SU-DHL-6 (cell line): Measurements from ENCODE around the gene PPDPF.

Source experiments
- H2AFZ ChIP-seq: fragments of 200-600 bp; sonication (generic); 2 replicates; pipeline ENCODE4 v1.6.1; 2014; ENCODE audit warnings: low read depth, mild to moderate bottlenecking, moderate library complexity, mixed read lengths, antibody characterized with exemption, low read length; ENCODE audit not compliant: severe bottlenecking
- H3F3A ChIP-seq: fragments of 200-600 bp; shearing (Covaris generic); 2 replicates; pipeline ENCODE4 v1.6.0; 2016; ENCODE audit warnings: antibody characterized with exemption, mild to moderate bottlenecking; ENCODE audit not compliant: insufficient read depth
- H3K27ac ChIP-seq: fragments of 200-600 bp; sonication (generic); 2 replicates; pipeline ENCODE4 v1.5.1; 2016; ENCODE audit warnings: low read depth, mild to moderate bottlenecking, low read length, moderate library complexity, mixed read lengths
- H3K27me3 ChIP-seq: fragments of 200-600 bp; sonication (generic), shearing (Covaris generic); 2 replicates; pipeline ENCODE4 v1.6.0; 2014; ENCODE audit warnings: mild to moderate bottlenecking, low read length
- H3K36me3 ChIP-seq: fragments of 200-600 bp; sonication (generic); 2 replicates; pipeline ENCODE4 v1.6.1; 2014; ENCODE audit warnings: mild to moderate bottlenecking, low read length, mixed read lengths
- H3K4me2 ChIP-seq: fragments of 300-600, 200-600 bp; shearing (Covaris generic), sonication (generic); 2 replicates; pipeline ENCODE4 v1.6.0; 2014; ENCODE audit warnings: low read length, low read depth, mild to moderate bottlenecking; ENCODE audit not compliant: poor library complexity, severe bottlenecking
- H3K4me3 ChIP-seq: fragments of 200-600 bp; sonication (generic); 2 replicates; pipeline ENCODE4 v1.5.1; 2014; ENCODE audit warnings: antibody characterized with exemption, low read length, mild to moderate bottlenecking, mixed read lengths; ENCODE audit not compliant: insufficient read depth, poor library complexity, severe bottlenecking
- H3K79me2 ChIP-seq: fragments of 200-600 bp; sonication (generic); 2 replicates; pipeline ENCODE4 v1.6.1; 2014; ENCODE audit warnings: mild to moderate bottlenecking, low read length, moderate library complexity; ENCODE audit not compliant: insufficient read depth
- H3K9ac ChIP-seq: fragments of 200-600 bp; sonication (generic); 2 replicates; pipeline ENCODE4 v1.7.0; 2014; ENCODE audit warnings: mild to moderate bottlenecking, low read length
- H3K9me2 ChIP-seq: fragments of 200-600 bp; sonication (generic); replicated peaks from 2 replicates; pipeline ENCODE4 v1.6.1; 2014; ENCODE audit warnings: low read length; ENCODE audit not compliant: insufficient read depth
- H3K9me3 ChIP-seq: fragments of 200-600 bp; sonication (generic); 2 replicates; pipeline ENCODE4 v1.6.1; 2014; ENCODE audit warnings: low read length, mixed read lengths; ENCODE audit not compliant: insufficient read depth
- H4K20me1 ChIP-seq: fragments of 200-600 bp; sonication (generic); 2 replicates; pipeline ENCODE4 v1.6.1; 2014; ENCODE audit warnings: low read depth, mild to moderate bottlenecking, antibody characterized with exemption, low read length, moderate library complexity, mixed read lengths
- CTCF ChIP-seq: fragments of 200-600 bp; sonication (generic); IDR thresholded peaks from one replicate; pipeline ENCODE4 v1.5.1; 2017; ENCODE audit warnings: antibody characterized with exemption, mild to moderate bottlenecking, low read length, moderate library complexity; ENCODE audit not compliant: insufficient read depth, poor library complexity, severe bottlenecking
- EZH2phosphoT487 ChIP-seq: fragments of 200-600 bp; sonication (generic), shearing (Covaris generic); conservative IDR thresholded peaks from 2 replicates; pipeline ENCODE4 v1.6.1; 2018; ENCODE audit warnings: mild to moderate bottlenecking, antibody characterized with exemption, low read length, moderate library complexity, mixed read lengths

PPDPF gene

GRCh38 chr20:63548542-63548941 is 28.0 kb downstream of the PPDPF start:
- H3K27ac ChIP-seq, result no peak overlapping the region
- H3K4me3 ChIP-seq, result no peak overlapping the region
- no peaks in the 10 kb centered on the region for H3K36me3 ChIP-seq
- H3K27me3 ChIP-seq, result no peaks in the 10 kb centered on the region
- no peaks in the 10 kb centered on the region for H3K79me2 ChIP-seq
- no peak overlapping the region for H3K9ac ChIP-seq
- no peak overlapping the region for H3K4me2 ChIP-seq
- TF ChIP-seq CTCF (no peak), EZH2phosphoT487 (no peak)
- no peak overlapping the region for H2AFZ ChIP-seq
- no peaks in the 10 kb centered on the region for H3K9me2 ChIP-seq
- peaks cover 3% of the 10 kb centered on the region; the same call in 1 of the 2 replicates for H3F3A ChIP-seq
- H4K20me1 ChIP-seq, result no peaks in the 10 kb centered on the region; the same call in 1 of the 2 replicates
- H3K9me3 ChIP-seq, result no peaks in the 10 kb centered on the region

GRCh38 chr20:63549019-63549418 is 28.5 kb downstream of the PPDPF start:
- no peak overlapping the region for H2AFZ ChIP-seq
- no peaks in the 10 kb centered on the region for H3K36me3 ChIP-seq
- H3K4me3 ChIP-seq, result no peak overlapping the region
- H3K9me2 ChIP-seq, result no peaks in the 10 kb centered on the region
- no peaks in the 10 kb centered on the region for H3K27me3 ChIP-seq
- H3K4me2 ChIP-seq, result no peak overlapping the region
- no peaks in the 10 kb centered on the region for H3K79me2 ChIP-seq
- no peak overlapping the region for H3K27ac ChIP-seq
- H4K20me1 ChIP-seq, result no peaks in the 10 kb centered on the region; the same call in 1 of the 2 replicates
- no peak for TF ChIP-seq CTCF
- no peak for TF ChIP-seq EZH2phosphoT487
- H3K9me3 ChIP-seq, result no peaks in the 10 kb centered on the region
- H3K9ac ChIP-seq, result no peak overlapping the region
- H3F3A ChIP-seq, result peaks cover 3% of the 10 kb centered on the region; the same call in 1 of the 2 replicates

- no peak overlapping the region for H2AFZ ChIP-seq
- H3K79me2 ChIP-seq, result no peaks in the 10 kb centered on the region
- no peak overlapping the region for H3K4me2 ChIP-seq
- H3K9ac ChIP-seq, result no peak overlapping the region
- H4K20me1 ChIP-seq, result no peaks in the 10 kb centered on the region; the same call in 1 of the 2 replicates
- H3K27ac ChIP-seq, result no peak overlapping the region
- H3F3A ChIP-seq, result peaks cover 3% of the 10 kb centered on the region; the same call in 1 of the 2 replicates
- no peaks in the 10 kb centered on the region for H3K9me2 ChIP-seq
- no peaks in the 10 kb centered on the region for H3K9me3 ChIP-seq
- H3K36me3 ChIP-seq, result no peaks in the 10 kb centered on the region
- no peak for TF ChIP-seq EZH2phosphoT487
- TF ChIP-seq CTCF, result no peak
- H3K4me3 ChIP-seq, result no peak overlapping the region
- H3K27me3 ChIP-seq, result no peaks in the 10 kb centered on the region
Measured at GRCh38 chr20:63549679-63550282, 29.2 kb downstream of the PPDPF start.
